GM23338 (cell line): ENCODE data around the gene PIK3C3. TPM values are rescaled to one million over a fixed set of nuclear protein-coding genes. Genes with fewer than 3 reads are reported as not detected.

Experiments
- ATAC-seq: fragments of 200-7000 bp; cut with Tn5 transposase; 3 replicates; pipeline ENCODE4 v1.9.1; 2020
- DNase-seq: peaks from one replicate; pipeline ENCODE4 v3.0.0-alpha.2; 2015; ENCODE audit warnings: low spot score
- H2AFZ ChIP-seq: fragments of 200-600 bp; sonication (generic); 2 replicates; pipeline ENCODE4 v1.8.0; 2016; ENCODE audit warnings: antibody characterized with exemption, mild to moderate bottlenecking, moderate library complexity
- H3F3A ChIP-seq: fragments of 200-600 bp; sonication (generic); replicated peaks from 2 replicates; pipeline ENCODE4 v1.8.0; 2017; ENCODE audit warnings: antibody characterized with exemption, mixed run types, low read depth
- H3K27ac ChIP-seq: fragments of 200-600 bp; sonication (generic); 2 replicates; pipeline ENCODE4 v1.6.1; 2016; ENCODE audit warnings: low read depth
- H3K27me3 ChIP-seq: fragments of 200-600 bp; sonication (generic); 2 replicates; pipeline ENCODE4 v1.8.0; 2016; ENCODE audit warnings: mild to moderate bottlenecking, mixed run types, moderate library complexity; ENCODE audit not compliant: insufficient read depth
- H3K36me3 ChIP-seq: fragments of 200-600 bp; sonication (generic); 2 replicates; pipeline ENCODE4 v1.8.0; 2016; ENCODE audit warnings: mild to moderate bottlenecking; ENCODE audit not compliant: insufficient read depth
- H3K4me1 ChIP-seq: fragments of 200-600 bp; sonication (generic); 2 replicates; pipeline ENCODE4 v1.8.0; 2016; ENCODE audit warnings: mild to moderate bottlenecking, moderate library complexity; ENCODE audit not compliant: insufficient read depth
- H3K4me2 ChIP-seq: fragments of 200-600 bp; sonication (generic); 2 replicates; pipeline ENCODE4 v1.7.1; 2017; ENCODE audit warnings: mixed run types
- H3K4me3 ChIP-seq: fragments of 200-600 bp; sonication (generic); 2 replicates; pipeline ENCODE4 v1.6.1; 2016; ENCODE audit warnings: mixed run types
- H3K79me2 ChIP-seq: fragments of 200-600 bp; sonication (generic); replicated peaks from 2 replicates; pipeline ENCODE4 v1.8.0; 2017; ENCODE audit warnings: mild to moderate bottlenecking; ENCODE audit not compliant: insufficient read depth
- H3K9me2 ChIP-seq: fragments of 200-600 bp; sonication (generic); 2 replicates; pipeline ENCODE4 v1.8.0; 2017; ENCODE audit not compliant: insufficient read depth
- H4K20me1 ChIP-seq: fragments of 200-600 bp; sonication (generic); replicated peaks from 2 replicates; pipeline ENCODE4 v1.8.0; 2017; ENCODE audit warnings: mild to moderate bottlenecking; ENCODE audit not compliant: insufficient read depth
- H3K27ac Mint-ChIP-seq: 2 replicates; pipeline ENCODE4 v1.8.0; 2020; ENCODE audit warnings: inconsistent platforms, mild to moderate bottlenecking, moderate library complexity, mixed read lengths
- H3K27me3 Mint-ChIP-seq: 3 replicates; pipeline ENCODE4 v1.8.0; 2022; ENCODE audit warnings: low read depth, mild to moderate bottlenecking, moderate library complexity, mixed read lengths, inconsistent platforms; ENCODE audit not compliant: insufficient read depth, poor library complexity
- H3K36me3 Mint-ChIP-seq: 3 replicates; pipeline ENCODE4 v1.8.0; 2021; ENCODE audit warnings: low read depth, mild to moderate bottlenecking, inconsistent platforms, moderate library complexity, mixed read lengths
- H3K4me1 Mint-ChIP-seq: 3 replicates; pipeline ENCODE4 v1.8.0; 2020; ENCODE audit warnings: mild to moderate bottlenecking, inconsistent platforms, mixed read lengths
- H3K4me3 Mint-ChIP-seq: 3 replicates; pipeline ENCODE4 v1.8.0; 2021; ENCODE audit warnings: moderate library complexity, mild to moderate bottlenecking, inconsistent platforms, mixed read lengths
- H3K9me3 Mint-ChIP-seq: 3 replicates; pipeline ENCODE4 v1.8.0; 2020; ENCODE audit warnings: moderate library complexity, mild to moderate bottlenecking, inconsistent platforms, mixed read lengths
- CREB1 ChIP-seq: fragments of 250-450 bp; sonication (Bioruptor Pico); IDR thresholded peaks from 2 replicates; pipeline ENCODE4 v1.5.0; 2020; ENCODE audit warnings: low read depth, mild to moderate bottlenecking, moderate library complexity
- EZH2phosphoT487 ChIP-seq: fragments of 200-600 bp; sonication (generic); IDR thresholded peaks from one replicate; pipeline ENCODE4 v1.8.1; 2018; ENCODE audit warnings: antibody characterized with exemption; ENCODE audit not compliant: unreplicated experiment
- JUNB ChIP-seq: IDR thresholded peaks from one replicate; pipeline ENCODE4 v1.6.1; 2016; ENCODE audit warnings: antibody characterized with exemption; ENCODE audit not compliant: unreplicated experiment
- NANOG ChIP-seq: IDR thresholded peaks from 2 replicates; pipeline ENCODE4 v1.6.1; 2016; ENCODE audit warnings: antibody characterized with exemption, borderline replicate concordance
- POLR2AphosphoS5 ChIP-seq: IDR thresholded peaks from 2 replicates; pipeline ENCODE4 v1.6.1; 2016; ENCODE audit warnings: antibody characterized with exemption, low read depth
- STAT1 ChIP-seq: IDR thresholded peaks from one replicate; pipeline ENCODE4 v1.6.1; 2016; ENCODE audit warnings: antibody characterized with exemption; ENCODE audit not compliant: unreplicated experiment
- ZNF114 ChIP-seq: fragments of 250-450 bp; sonication (Bioruptor Pico); IDR thresholded peaks from 2 replicates; pipeline ENCODE4 v1.5.0; 2020; ENCODE audit warnings: mild to moderate bottlenecking, moderate library complexity
- ZNF331 ChIP-seq: fragments of 250-450 bp; sonication (Bioruptor Pico); IDR thresholded peaks from 2 replicates; pipeline ENCODE4 v1.5.0; 2020; ENCODE audit warnings: low read depth, mild to moderate bottlenecking, moderate library complexity
- polyA plus RNA-seq: library from polyadenylated mRNA; unstranded; fragments of >200 nt; fragmentation: Nextera tagmentation; extraction: Ambion mirVana; gene quantifications from 2 replicates; pipeline ENCODE4 v1.2.1, GENCODE V29; 2016
- total RNA-seq: library from RNA; depleted of rRNA; stranded (reverse); fragments of >200 nt; shearing (Covaris generic); gene quantifications from 2 replicates; pipeline ENCODE4 v1.2.3, GENCODE V29; 2014
- TF ChIP-seq, protein P1 (sequence below): IDR thresholded peaks from one replicate; pipeline ENCODE4 v1.6.1; 2018; ENCODE audit warnings: antibody characterized with exemption; ENCODE audit not compliant: unreplicated experiment
- TF ChIP-seq, protein P2 (sequence below): IDR thresholded peaks from 2 replicates; pipeline ENCODE4 v1.6.1; 2016; ENCODE audit warnings: antibody characterized with exemption
- TF ChIP-seq, protein P3 (sequence below), 2 experiments: fragments of 200-600 bp in 1 of 2; sonication (generic) in 1 of 2; conservative IDR thresholded peaks; 2 replicates each; pipeline versions ENCODE4 v1.5.1 to v1.6.1; 2016 to 2017; ENCODE audit warnings: antibody characterized with exemption in 2 of 2, low read depth in 2 of 2, mild to moderate bottlenecking in 2 of 2, moderate library complexity in 1 of 2
- TF ChIP-seq, protein P4 (sequence below): fragments of 250-450 bp; sonication (Bioruptor Pico); IDR thresholded peaks from 2 replicates; pipeline ENCODE4 v1.5.0; 2020; ENCODE audit warnings: mild to moderate bottlenecking, moderate library complexity

Gene PIK3C3
- total and polyA plus RNA-seq, 2 experiments from 2014 or later = 25.9 to 35.4 TPM

DNA sequence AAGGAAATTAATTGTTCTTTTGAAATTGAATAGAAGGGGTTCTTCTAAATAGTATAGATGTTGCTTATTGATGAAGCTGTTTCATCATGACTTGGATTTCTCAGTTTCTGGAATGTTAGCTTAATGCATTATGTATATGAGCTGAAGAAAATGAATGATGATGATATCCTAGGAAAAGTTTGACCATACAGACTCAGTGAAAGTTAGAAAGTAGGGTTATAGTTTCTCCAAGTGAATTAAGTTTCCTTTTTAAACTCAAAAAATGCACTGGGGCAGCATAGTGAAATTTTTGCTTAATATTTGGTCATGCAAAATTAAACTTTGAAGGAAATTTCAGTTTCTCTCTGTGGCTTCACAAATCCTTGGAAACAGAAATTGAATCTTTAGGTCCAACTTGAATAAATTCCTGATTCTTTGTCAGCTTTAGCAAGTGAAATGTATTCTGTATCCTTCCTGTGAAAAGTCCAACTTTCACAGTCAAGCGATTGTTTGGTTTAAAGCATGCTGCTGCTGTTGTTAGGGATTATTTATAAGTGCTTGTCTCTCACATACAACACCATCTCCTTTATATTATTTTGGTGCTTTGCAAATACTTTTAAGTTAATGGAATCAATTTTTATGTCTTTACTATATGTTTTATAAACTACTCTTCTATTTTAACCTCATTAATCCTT, 78.2 kb downstream of the PIK3C3 start (continued):
- no peak for TF ChIP-seq NANOG
- TF ChIP-seq ZNF331 (CRISPR knock-in tag) = no peak
- TF ChIP-seq EZH2phosphoT487 = no peak

DNA sequence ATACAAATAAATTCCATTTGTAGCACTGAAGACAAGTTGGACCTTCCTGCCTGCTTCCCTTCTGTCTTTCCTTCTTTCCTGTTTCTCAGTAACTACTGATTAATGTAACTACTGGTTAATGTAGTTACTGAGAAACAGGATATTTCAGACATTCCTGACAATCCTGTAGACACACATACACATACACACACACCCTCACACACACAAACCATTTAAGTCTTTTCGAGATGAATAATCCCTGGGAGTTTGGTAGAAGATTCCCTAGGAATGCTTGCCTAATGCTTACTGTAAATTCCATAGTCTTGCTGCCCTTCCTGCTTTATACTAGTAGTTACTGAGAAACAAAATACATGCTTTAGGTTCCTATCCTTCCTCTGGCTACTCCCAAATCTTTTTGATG, 83.9 kb downstream of the PIK3C3 start:
- Histone ChIP-seq H3K79me2 (no peaks in the 10 kb centered on the region), H3K27ac (no peak overlapping the region), H3F3A (no peaks in the 10 kb centered on the region), H3K4me3 (no peak overlapping the region), H3K27me3 (no peaks in the 10 kb centered on the region), H2AFZ (no peak overlapping the region), H3K4me1 (no peaks in the 10 kb centered on the region), H3K36me3 (peaks cover 15% of the 10 kb centered on the region; the same call in 1 of the 2 replicates), H3K9me2 (no peaks in the 10 kb centered on the region), H4K20me1 (no peaks in the 10 kb centered on the region), H3K4me2 (no peak overlapping the region)
- ATAC-seq (no peak), DNase-seq (peak; percentile 10)
- peak overlapping the region; percentile 31 for H3K27ac Mint-ChIP-seq
- H3K36me3 Mint-ChIP-seq = peaks cover 25% of the 10 kb centered on the region; the same call in 2 of the 3 replicates
- no peaks in the 10 kb centered on the region for H3K9me3 Mint-ChIP-seq
- H3K4me1 Mint-ChIP-seq = no peaks in the 10 kb centered on the region
- no peak overlapping the region for H3K4me3 Mint-ChIP-seq
- no peaks in the 10 kb centered on the region for H3K27me3 Mint-ChIP-seq
- TF ChIP-seq ZNF331 (CRISPR knock-in tag) = no peak
- TF ChIP-seq POLR2AphosphoS5 = no peak
- no peak for TF ChIP-seq CREB1 (CRISPR knock-in tag)
- TF ChIP-seq, protein P1, sequence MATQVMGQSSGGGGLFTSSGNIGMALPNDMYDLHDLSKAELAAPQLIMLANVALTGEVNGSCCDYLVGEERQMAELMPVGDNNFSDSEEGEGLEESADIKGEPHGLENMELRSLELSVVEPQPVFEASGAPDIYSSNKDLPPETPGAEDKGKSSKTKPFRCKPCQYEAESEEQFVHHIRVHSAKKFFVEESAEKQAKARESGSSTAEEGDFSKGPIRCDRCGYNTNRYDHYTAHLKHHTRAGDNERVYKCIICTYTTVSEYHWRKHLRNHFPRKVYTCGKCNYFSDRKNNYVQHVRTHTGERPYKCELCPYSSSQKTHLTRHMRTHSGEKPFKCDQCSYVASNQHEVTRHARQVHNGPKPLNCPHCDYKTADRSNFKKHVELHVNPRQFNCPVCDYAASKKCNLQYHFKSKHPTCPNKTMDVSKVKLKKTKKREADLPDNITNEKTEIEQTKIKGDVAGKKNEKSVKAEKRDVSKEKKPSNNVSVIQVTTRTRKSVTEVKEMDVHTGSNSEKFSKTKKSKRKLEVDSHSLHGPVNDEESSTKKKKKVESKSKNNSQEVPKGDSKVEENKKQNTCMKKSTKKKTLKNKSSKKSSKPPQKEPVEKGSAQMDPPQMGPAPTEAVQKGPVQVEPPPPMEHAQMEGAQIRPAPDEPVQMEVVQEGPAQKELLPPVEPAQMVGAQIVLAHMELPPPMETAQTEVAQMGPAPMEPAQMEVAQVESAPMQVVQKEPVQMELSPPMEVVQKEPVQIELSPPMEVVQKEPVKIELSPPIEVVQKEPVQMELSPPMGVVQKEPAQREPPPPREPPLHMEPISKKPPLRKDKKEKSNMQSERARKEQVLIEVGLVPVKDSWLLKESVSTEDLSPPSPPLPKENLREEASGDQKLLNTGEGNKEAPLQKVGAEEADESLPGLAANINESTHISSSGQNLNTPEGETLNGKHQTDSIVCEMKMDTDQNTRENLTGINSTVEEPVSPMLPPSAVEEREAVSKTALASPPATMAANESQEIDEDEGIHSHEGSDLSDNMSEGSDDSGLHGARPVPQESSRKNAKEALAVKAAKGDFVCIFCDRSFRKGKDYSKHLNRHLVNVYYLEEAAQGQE = no peak
- TF ChIP-seq NANOG = no peak
- TF ChIP-seq JUNB = no peak
- TF ChIP-seq STAT1 = no peak
- TF ChIP-seq, protein P2, sequence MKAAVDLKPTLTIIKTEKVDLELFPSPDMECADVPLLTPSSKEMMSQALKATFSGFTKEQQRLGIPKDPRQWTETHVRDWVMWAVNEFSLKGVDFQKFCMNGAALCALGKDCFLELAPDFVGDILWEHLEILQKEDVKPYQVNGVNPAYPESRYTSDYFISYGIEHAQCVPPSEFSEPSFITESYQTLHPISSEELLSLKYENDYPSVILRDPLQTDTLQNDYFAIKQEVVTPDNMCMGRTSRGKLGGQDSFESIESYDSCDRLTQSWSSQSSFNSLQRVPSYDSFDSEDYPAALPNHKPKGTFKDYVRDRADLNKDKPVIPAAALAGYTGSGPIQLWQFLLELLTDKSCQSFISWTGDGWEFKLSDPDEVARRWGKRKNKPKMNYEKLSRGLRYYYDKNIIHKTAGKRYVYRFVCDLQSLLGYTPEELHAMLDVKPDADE = no peak
- TF ChIP-seq, protein P3, sequence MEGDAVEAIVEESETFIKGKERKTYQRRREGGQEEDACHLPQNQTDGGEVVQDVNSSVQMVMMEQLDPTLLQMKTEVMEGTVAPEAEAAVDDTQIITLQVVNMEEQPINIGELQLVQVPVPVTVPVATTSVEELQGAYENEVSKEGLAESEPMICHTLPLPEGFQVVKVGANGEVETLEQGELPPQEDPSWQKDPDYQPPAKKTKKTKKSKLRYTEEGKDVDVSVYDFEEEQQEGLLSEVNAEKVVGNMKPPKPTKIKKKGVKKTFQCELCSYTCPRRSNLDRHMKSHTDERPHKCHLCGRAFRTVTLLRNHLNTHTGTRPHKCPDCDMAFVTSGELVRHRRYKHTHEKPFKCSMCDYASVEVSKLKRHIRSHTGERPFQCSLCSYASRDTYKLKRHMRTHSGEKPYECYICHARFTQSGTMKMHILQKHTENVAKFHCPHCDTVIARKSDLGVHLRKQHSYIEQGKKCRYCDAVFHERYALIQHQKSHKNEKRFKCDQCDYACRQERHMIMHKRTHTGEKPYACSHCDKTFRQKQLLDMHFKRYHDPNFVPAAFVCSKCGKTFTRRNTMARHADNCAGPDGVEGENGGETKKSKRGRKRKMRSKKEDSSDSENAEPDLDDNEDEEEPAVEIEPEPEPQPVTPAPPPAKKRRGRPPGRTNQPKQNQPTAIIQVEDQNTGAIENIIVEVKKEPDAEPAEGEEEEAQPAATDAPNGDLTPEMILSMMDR (conservative IDR thresholded peaks at IDR 0.05; ENCODE audit: low read depth in 2 of 2) = no peak
- TF ChIP-seq EZH2phosphoT487 = no peak
- TF ChIP-seq, protein P4, sequence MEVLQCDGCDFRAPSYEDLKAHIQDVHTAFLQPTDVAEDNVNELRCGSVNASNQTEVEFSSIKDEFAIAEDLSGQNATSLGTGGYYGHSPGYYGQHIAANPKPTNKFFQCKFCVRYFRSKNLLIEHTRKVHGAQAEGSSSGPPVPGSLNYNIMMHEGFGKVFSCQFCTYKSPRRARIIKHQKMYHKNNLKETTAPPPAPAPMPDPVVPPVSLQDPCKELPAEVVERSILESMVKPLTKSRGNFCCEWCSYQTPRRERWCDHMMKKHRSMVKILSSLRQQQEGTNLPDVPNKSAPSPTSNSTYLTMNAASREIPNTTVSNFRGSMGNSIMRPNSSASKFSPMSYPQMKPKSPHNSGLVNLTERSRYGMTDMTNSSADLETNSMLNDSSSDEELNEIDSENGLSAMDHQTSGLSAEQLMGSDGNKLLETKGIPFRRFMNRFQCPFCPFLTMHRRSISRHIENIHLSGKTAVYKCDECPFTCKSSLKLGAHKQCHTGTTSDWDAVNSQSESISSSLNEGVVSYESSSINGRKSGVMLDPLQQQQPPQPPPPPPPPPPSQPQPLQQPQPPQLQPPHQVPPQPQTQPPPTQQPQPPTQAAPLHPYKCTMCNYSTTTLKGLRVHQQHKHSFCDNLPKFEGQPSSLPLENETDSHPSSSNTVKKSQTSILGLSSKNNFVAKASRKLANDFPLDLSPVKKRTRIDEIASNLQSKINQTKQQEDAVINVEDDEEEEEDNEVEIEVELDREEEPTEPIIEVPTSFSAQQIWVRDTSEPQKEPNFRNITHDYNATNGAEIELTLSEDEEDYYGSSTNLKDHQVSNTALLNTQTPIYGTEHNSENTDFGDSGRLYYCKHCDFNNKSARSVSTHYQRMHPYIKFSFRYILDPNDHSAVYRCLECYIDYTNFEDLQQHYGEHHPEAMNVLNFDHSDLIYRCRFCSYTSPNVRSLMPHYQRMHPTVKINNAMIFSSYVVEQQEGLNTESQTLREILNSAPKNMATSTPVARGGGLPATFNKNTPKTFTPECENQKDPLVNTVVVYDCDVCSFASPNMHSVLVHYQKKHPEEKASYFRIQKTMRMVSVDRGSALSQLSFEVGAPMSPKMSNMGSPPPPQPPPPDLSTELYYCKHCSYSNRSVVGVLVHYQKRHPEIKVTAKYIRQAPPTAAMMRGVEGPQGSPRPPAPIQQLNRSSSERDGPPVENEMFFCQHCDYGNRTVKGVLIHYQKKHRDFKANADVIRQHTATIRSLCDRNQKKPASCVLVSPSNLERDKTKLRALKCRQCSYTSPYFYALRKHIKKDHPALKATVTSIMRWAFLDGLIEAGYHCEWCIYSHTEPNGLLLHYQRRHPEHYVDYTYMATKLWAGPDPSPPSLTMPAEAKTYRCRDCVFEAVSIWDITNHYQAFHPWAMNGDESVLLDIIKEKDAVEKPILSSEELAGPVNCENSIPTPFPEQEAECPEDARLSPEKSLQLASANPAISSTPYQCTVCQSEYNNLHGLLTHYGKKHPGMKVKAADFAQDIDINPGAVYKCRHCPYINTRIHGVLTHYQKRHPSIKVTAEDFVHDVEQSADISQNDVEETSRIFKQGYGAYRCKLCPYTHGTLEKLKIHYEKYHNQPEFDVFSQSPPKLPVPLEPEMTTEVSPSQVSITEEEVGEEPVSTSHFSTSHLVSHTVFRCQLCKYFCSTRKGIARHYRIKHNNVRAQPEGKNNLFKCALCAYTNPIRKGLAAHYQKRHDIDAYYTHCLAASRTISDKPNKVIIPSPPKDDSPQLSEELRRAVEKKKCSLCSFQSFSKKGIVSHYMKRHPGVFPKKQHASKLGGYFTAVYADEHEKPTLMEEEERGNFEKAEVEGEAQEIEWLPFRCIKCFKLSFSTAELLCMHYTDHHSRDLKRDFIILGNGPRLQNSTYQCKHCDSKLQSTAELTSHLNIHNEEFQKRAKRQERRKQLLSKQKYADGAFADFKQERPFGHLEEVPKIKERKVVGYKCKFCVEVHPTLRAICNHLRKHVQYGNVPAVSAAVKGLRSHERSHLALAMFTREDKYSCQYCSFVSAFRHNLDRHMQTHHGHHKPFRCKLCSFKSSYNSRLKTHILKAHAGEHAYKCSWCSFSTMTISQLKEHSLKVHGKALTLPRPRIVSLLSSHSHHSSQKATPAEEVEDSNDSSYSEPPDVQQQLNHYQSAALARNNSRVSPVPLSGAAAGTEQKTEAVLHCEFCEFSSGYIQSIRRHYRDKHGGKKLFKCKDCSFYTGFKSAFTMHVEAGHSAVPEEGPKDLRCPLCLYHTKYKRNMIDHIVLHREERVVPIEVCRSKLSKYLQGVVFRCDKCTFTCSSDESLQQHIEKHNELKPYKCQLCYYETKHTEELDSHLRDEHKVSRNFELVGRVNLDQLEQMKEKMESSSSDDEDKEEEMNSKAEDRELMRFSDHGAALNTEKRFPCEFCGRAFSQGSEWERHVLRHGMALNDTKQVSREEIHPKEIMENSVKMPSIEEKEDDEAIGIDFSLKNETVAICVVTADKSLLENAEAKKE (CRISPR knock-in tag) = no peak
- no peak for TF ChIP-seq ZNF114 (CRISPR knock-in tag)
